ENCODE results near the gene RBPJ.

RBPJ gene

GRCh38 chr4:26284536-26284935, 36.3 kb upstream of the RBPJ start:
- no peak overlapping the region for H3K4me2 ChIP-seq (ENCODE audit: low read length)
- H3K79me2 ChIP-seq (ENCODE audit: insufficient read depth, low read length) = no peaks in the 10 kb centered on the region
- no peak overlapping the region for H3K4me3 ChIP-seq (ENCODE audit: low read depth, low read length, poor library complexity, severe bottlenecking)
- H3K9me2 ChIP-seq (ENCODE audit: low read depth, low read length) = no peaks in the 10 kb centered on the region
- H4K20me1 ChIP-seq (ENCODE audit: insufficient read depth, low read length) = no peaks in the 10 kb centered on the region
- no peak overlapping the region for H3K9ac ChIP-seq (ENCODE audit: low read length)
- no peaks in the 10 kb centered on the region for H3K4me1 ChIP-seq (ENCODE audit: insufficient read depth, low read length, severe bottlenecking)
- no peak overlapping the region for H3K27ac ChIP-seq (ENCODE audit: low read depth, low read length, poor library complexity, severe bottlenecking)
- no peaks in the 10 kb centered on the region for H3K27me3 ChIP-seq (ENCODE audit: insufficient read depth, low read length)
- H2AFZ ChIP-seq (ENCODE audit: low read length) = no peak overlapping the region
- no peaks in the 10 kb centered on the region for H3K36me3 ChIP-seq (ENCODE audit: insufficient read depth, low read length)
- TF ChIP-seq EZH2 (IDR thresholded peaks at IDR 0.05; ENCODE audit: borderline replicate concordance, low read length) = no peak
- TF ChIP-seq, protein P1, sequence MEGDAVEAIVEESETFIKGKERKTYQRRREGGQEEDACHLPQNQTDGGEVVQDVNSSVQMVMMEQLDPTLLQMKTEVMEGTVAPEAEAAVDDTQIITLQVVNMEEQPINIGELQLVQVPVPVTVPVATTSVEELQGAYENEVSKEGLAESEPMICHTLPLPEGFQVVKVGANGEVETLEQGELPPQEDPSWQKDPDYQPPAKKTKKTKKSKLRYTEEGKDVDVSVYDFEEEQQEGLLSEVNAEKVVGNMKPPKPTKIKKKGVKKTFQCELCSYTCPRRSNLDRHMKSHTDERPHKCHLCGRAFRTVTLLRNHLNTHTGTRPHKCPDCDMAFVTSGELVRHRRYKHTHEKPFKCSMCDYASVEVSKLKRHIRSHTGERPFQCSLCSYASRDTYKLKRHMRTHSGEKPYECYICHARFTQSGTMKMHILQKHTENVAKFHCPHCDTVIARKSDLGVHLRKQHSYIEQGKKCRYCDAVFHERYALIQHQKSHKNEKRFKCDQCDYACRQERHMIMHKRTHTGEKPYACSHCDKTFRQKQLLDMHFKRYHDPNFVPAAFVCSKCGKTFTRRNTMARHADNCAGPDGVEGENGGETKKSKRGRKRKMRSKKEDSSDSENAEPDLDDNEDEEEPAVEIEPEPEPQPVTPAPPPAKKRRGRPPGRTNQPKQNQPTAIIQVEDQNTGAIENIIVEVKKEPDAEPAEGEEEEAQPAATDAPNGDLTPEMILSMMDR (IDR thresholded peaks at IDR 0.05; ENCODE audit: low read length) = no peak
- H3K9me3 ChIP-seq (ENCODE audit: low read length) = no peaks in the 10 kb centered on the region
- H3F3A ChIP-seq (ENCODE audit: insufficient read depth, low read length) = no peaks in the 10 kb centered on the region

GRCh38 chr4:26285272-26285671, 35.5 kb upstream of the RBPJ start:
- Histone ChIP-seq H3K79me2 (ENCODE audit: insufficient read depth, low read length) (no peaks in the 10 kb centered on the region), H3F3A (ENCODE audit: insufficient read depth, low read length) (no peaks in the 10 kb centered on the region), H3K4me2 (ENCODE audit: low read length) (no peak overlapping the region), H3K36me3 (ENCODE audit: insufficient read depth, low read length) (no peaks in the 10 kb centered on the region), H3K4me3 (ENCODE audit: low read depth, low read length, poor library complexity, severe bottlenecking) (no peak overlapping the region), H4K20me1 (ENCODE audit: insufficient read depth, low read length) (no peaks in the 10 kb centered on the region), H3K27me3 (ENCODE audit: insufficient read depth, low read length) (no peaks in the 10 kb centered on the region), H3K27ac (ENCODE audit: low read depth, low read length, poor library complexity, severe bottlenecking) (no peak overlapping the region), H3K4me1 (ENCODE audit: insufficient read depth, low read length, severe bottlenecking) (no peaks in the 10 kb centered on the region), H3K9me3 (ENCODE audit: low read length) (no peaks in the 10 kb centered on the region), H3K9me2 (ENCODE audit: low read depth, low read length) (no peaks in the 10 kb centered on the region), H3K9ac (ENCODE audit: low read length) (no peak overlapping the region), H2AFZ (ENCODE audit: low read length) (no peak overlapping the region)
- TF ChIP-seq EZH2 (IDR thresholded peaks at IDR 0.05; ENCODE audit: borderline replicate concordance, low read length) = no peak
- TF ChIP-seq, protein P1 (IDR thresholded peaks at IDR 0.05; ENCODE audit: low read length) = no peak

- Histone ChIP-seq H4K20me1 (ENCODE audit: insufficient read depth, low read length) (no peaks in the 10 kb centered on the region), H3K27ac (ENCODE audit: low read depth, low read length, poor library complexity, severe bottlenecking) (no peak overlapping the region), H3K4me1 (ENCODE audit: insufficient read depth, low read length, severe bottlenecking) (no peaks in the 10 kb centered on the region), H3K9ac (ENCODE audit: low read length) (no peak overlapping the region), H3K9me3 (ENCODE audit: low read length) (no peaks in the 10 kb centered on the region), H3K4me2 (ENCODE audit: low read length) (no peak overlapping the region), H2AFZ (ENCODE audit: low read length) (no peak overlapping the region), H3K79me2 (ENCODE audit: insufficient read depth, low read length) (no peaks in the 10 kb centered on the region), H3K4me3 (ENCODE audit: low read depth, low read length, poor library complexity, severe bottlenecking) (no peak overlapping the region), H3K27me3 (ENCODE audit: insufficient read depth, low read length) (no peaks in the 10 kb centered on the region), H3K36me3 (ENCODE audit: insufficient read depth, low read length) (no peaks in the 10 kb centered on the region), H3F3A (ENCODE audit: insufficient read depth, low read length) (no peaks in the 10 kb centered on the region), H3K9me2 (ENCODE audit: low read depth, low read length) (no peaks in the 10 kb centered on the region)
- TF ChIP-seq EZH2 (IDR thresholded peaks at IDR 0.05; ENCODE audit: borderline replicate concordance, low read length) = no peak
- TF ChIP-seq, protein P1 (IDR thresholded peaks at IDR 0.05; ENCODE audit: low read length) = no peak
These were observed 33.1 kb upstream of the RBPJ start for GRCh38 chr4:26287756-26288155.

All from OCI-LY1 (cell line).